ENCODE results near the gene CYBA. TPM values are rescaled to one million over a fixed set of nuclear protein-coding genes. Genes with fewer than 3 reads are reported as not detected.

CYBA gene
- polyA plus RNA-seq, 2 donors, result 58.5 to 67.8 TPM

GRCh38 chr16:88599825-88600538, 50.9 kb downstream of the CYBA start:
- H3K4me3 ChIP-seq (ENCODE audit: low read depth in 1 of 2, low read length in 2 of 2), result no peak overlapping the region
- WGBS, 2 donors, result 76 to 77% methylated on average over 25 of the region's 25 CpGs
- H3K4me1 ChIP-seq (ENCODE audit: control insufficient read depth in 2 of 2, insufficient read depth in 2 of 2, low read length in 1 of 2), result peaks cover 3 to 15% of the 10 kb centered on the region in 2 donors
- H3K36me3 ChIP-seq (ENCODE audit: control insufficient read depth in 2 of 2, insufficient read depth in 2 of 2, low read length in 1 of 2), result peaks cover 5 to 32% of the 10 kb centered on the region in 2 donors
- no peaks in the 10 kb centered on the region for H3K27me3 ChIP-seq (ENCODE audit: control insufficient read depth in 1 of 2, insufficient read depth in 2 of 2, low read length in 2 of 2)
- peak overlapping the region; percentile 20 to 26 for H3K27ac ChIP-seq (ENCODE audit: low read depth in 2 of 2, low read length in 1 of 2)
- H3K9me3 ChIP-seq (ENCODE audit: control insufficient read depth in 2 of 2, insufficient read depth in 1 of 2, low read depth in 1 of 2, low read length in 1 of 2), result no peaks in the 10 kb centered on the region

GRCh38 chr16:88599092-88599733, 51.6 kb downstream of the CYBA start:
- H3K27me3 ChIP-seq (ENCODE audit: control insufficient read depth in 1 of 2, insufficient read depth in 2 of 2, low read length in 2 of 2), result no peaks in the 10 kb centered on the region
- peaks cover 5 to 32% of the 10 kb centered on the region in 2 donors for H3K36me3 ChIP-seq (ENCODE audit: control insufficient read depth in 2 of 2, insufficient read depth in 2 of 2, low read length in 1 of 2)
- H3K4me1 ChIP-seq (ENCODE audit: control insufficient read depth in 2 of 2, insufficient read depth in 2 of 2, low read length in 1 of 2), result peaks cover 3 to 15% of the 10 kb centered on the region in 2 donors
- no peak overlapping the region for H3K4me3 ChIP-seq (ENCODE audit: low read depth in 1 of 2, low read length in 2 of 2)
- WGBS, 2 donors, result 80 to 82% methylated on average over 14 of the region's 14 CpGs
- H3K27ac ChIP-seq (ENCODE audit: low read depth in 2 of 2, low read length in 1 of 2), result peak overlapping the region in 1 of 2 donors; percentile 42
- no peaks in the 10 kb centered on the region for H3K9me3 ChIP-seq (ENCODE audit: control insufficient read depth in 2 of 2, insufficient read depth in 1 of 2, low read depth in 1 of 2, low read length in 1 of 2)

GRCh38 chr16:88597856-88598491, 52.9 kb downstream of the CYBA start:
- Histone ChIP-seq H3K27ac (ENCODE audit: low read depth in 2 of 2, low read length in 1 of 2) (no peak overlapping the region), H3K9me3 (ENCODE audit: control insufficient read depth in 2 of 2, insufficient read depth in 1 of 2, low read depth in 1 of 2, low read length in 1 of 2) (no peaks in the 10 kb centered on the region), H3K4me1 (ENCODE audit: control insufficient read depth in 2 of 2, insufficient read depth in 2 of 2, low read length in 1 of 2) (peaks cover 3 to 15% of the 10 kb centered on the region in 2 donors), H3K4me3 (ENCODE audit: low read depth in 1 of 2, low read length in 2 of 2) (no peak overlapping the region), H3K36me3 (ENCODE audit: control insufficient read depth in 2 of 2, insufficient read depth in 2 of 2, low read length in 1 of 2) (peaks cover 8 to 35% of the 10 kb centered on the region in 2 donors), H3K27me3 (ENCODE audit: control insufficient read depth in 1 of 2, insufficient read depth in 2 of 2, low read length in 2 of 2) (no peaks in the 10 kb centered on the region)
- WGBS, 2 donors, result 85 to 88% methylated on average over 21 of the region's 21 CpGs

- peaks cover 9 to 30% of the 10 kb centered on the region in 2 donors for H3K36me3 ChIP-seq (ENCODE audit: control insufficient read depth in 2 of 2, insufficient read depth in 2 of 2, low read length in 1 of 2)
Measured at GRCh38 chr16:88596483-88596882, 54.4 kb downstream of the CYBA start.

GRCh38 chr16:88595921-88596320, 54.9 kb downstream of the CYBA start:
- H3K4me1 ChIP-seq (ENCODE audit: control insufficient read depth in 2 of 2, insufficient read depth in 2 of 2, low read length in 1 of 2), result peaks cover 0 to 10% of the 10 kb centered on the region in 2 donors
- no peaks in the 10 kb centered on the region for H3K27me3 ChIP-seq (ENCODE audit: control insufficient read depth in 1 of 2, insufficient read depth in 2 of 2, low read length in 2 of 2)
- WGBS, 2 donors, result 93 to 96% methylated on average over 10 of the region's 10 CpGs
- H3K27ac ChIP-seq (ENCODE audit: low read depth in 2 of 2, low read length in 1 of 2), result no peak overlapping the region
- no peak overlapping the region for H3K4me3 ChIP-seq (ENCODE audit: low read depth in 1 of 2, low read length in 2 of 2)
- H3K36me3 ChIP-seq (ENCODE audit: control insufficient read depth in 2 of 2, insufficient read depth in 2 of 2, low read length in 1 of 2), result peaks cover 8 to 30% of the 10 kb centered on the region in 2 donors
- H3K9me3 ChIP-seq (ENCODE audit: control insufficient read depth in 2 of 2, insufficient read depth in 1 of 2, low read depth in 1 of 2, low read length in 1 of 2), result no peaks in the 10 kb centered on the region

More at GRCh38 chr16:88596483-88596882, 54.4 kb downstream of the CYBA start:
- no peaks in the 10 kb centered on the region for H3K27me3 ChIP-seq (ENCODE audit: control insufficient read depth in 1 of 2, insufficient read depth in 2 of 2, low read length in 2 of 2)
- peaks cover 0 to 10% of the 10 kb centered on the region in 2 donors for H3K4me1 ChIP-seq (ENCODE audit: control insufficient read depth in 2 of 2, insufficient read depth in 2 of 2, low read length in 1 of 2)
- H3K27ac ChIP-seq (ENCODE audit: low read depth in 2 of 2, low read length in 1 of 2), result no peak overlapping the region
- H3K9me3 ChIP-seq (ENCODE audit: control insufficient read depth in 2 of 2, insufficient read depth in 1 of 2, low read depth in 1 of 2, low read length in 1 of 2), result no peaks in the 10 kb centered on the region
- no peak overlapping the region for H3K4me3 ChIP-seq (ENCODE audit: low read depth in 1 of 2, low read length in 2 of 2)
- WGBS, 2 donors, result 82 to 89% methylated on average over 3 of the region's 3 CpGs

- no peaks in the 10 kb centered on the region for H3K9me3 ChIP-seq (ENCODE audit: control insufficient read depth in 2 of 2, insufficient read depth in 1 of 2, low read depth in 1 of 2, low read length in 1 of 2)
- H3K27me3 ChIP-seq (ENCODE audit: control insufficient read depth in 1 of 2, insufficient read depth in 2 of 2, low read length in 2 of 2), result no peaks in the 10 kb centered on the region
- no peak overlapping the region for H3K27ac ChIP-seq (ENCODE audit: low read depth in 2 of 2, low read length in 1 of 2)
- H3K4me1 ChIP-seq (ENCODE audit: control insufficient read depth in 2 of 2, insufficient read depth in 2 of 2, low read length in 1 of 2), result peaks cover 0 to 6% of the 10 kb centered on the region in 2 donors
- 86 to 92% methylated on average over 6 of the region's 6 CpGs for WGBS, 2 donors
- peaks cover 3 to 25% of the 10 kb centered on the region in 2 donors for H3K36me3 ChIP-seq (ENCODE audit: control insufficient read depth in 2 of 2, insufficient read depth in 2 of 2, low read length in 1 of 2)
- H3K4me3 ChIP-seq (ENCODE audit: low read depth in 1 of 2, low read length in 2 of 2), result no peak overlapping the region
Measured at GRCh38 chr16:88595101-88595500, 55.8 kb downstream of the CYBA start.

GRCh38 chr16:88593910-88594309, 56.9 kb downstream of the CYBA start:
- no peaks in the 10 kb centered on the region for H3K9me3 ChIP-seq (ENCODE audit: control insufficient read depth in 2 of 2, insufficient read depth in 1 of 2, low read depth in 1 of 2, low read length in 1 of 2)
- no peaks in the 10 kb centered on the region for H3K27me3 ChIP-seq (ENCODE audit: control insufficient read depth in 1 of 2, insufficient read depth in 2 of 2, low read length in 2 of 2)
- peaks cover 6 to 20% of the 10 kb centered on the region in 2 donors for H3K36me3 ChIP-seq (ENCODE audit: control insufficient read depth in 2 of 2, insufficient read depth in 2 of 2, low read length in 1 of 2)
- no peak overlapping the region for H3K27ac ChIP-seq (ENCODE audit: low read depth in 2 of 2, low read length in 1 of 2)
- WGBS, 2 donors, result 89 to 94% methylated on average over 6 of the region's 6 CpGs
- peaks cover 0 to 3% of the 10 kb centered on the region in 2 donors for H3K4me1 ChIP-seq (ENCODE audit: control insufficient read depth in 2 of 2, insufficient read depth in 2 of 2, low read length in 1 of 2)
- H3K4me3 ChIP-seq (ENCODE audit: low read depth in 1 of 2, low read length in 2 of 2), result no peak overlapping the region

GRCh38 chr16:88593489-88593888, 57.4 kb downstream of the CYBA start:
- H3K27ac ChIP-seq (ENCODE audit: low read depth in 2 of 2, low read length in 1 of 2), result no peak overlapping the region
- H3K27me3 ChIP-seq (ENCODE audit: control insufficient read depth in 1 of 2, insufficient read depth in 2 of 2, low read length in 2 of 2), result no peaks in the 10 kb centered on the region
- H3K4me3 ChIP-seq (ENCODE audit: low read depth in 1 of 2, low read length in 2 of 2), result no peak overlapping the region
- peaks cover 6 to 18% of the 10 kb centered on the region in 2 donors for H3K36me3 ChIP-seq (ENCODE audit: control insufficient read depth in 2 of 2, insufficient read depth in 2 of 2, low read length in 1 of 2)
- 79 to 85% methylated on average over 11 of the region's 11 CpGs for WGBS, 2 donors
- peaks cover 0 to 3% of the 10 kb centered on the region in 2 donors for H3K4me1 ChIP-seq (ENCODE audit: control insufficient read depth in 2 of 2, insufficient read depth in 2 of 2, low read length in 1 of 2)
- H3K9me3 ChIP-seq (ENCODE audit: control insufficient read depth in 2 of 2, insufficient read depth in 1 of 2, low read depth in 1 of 2, low read length in 1 of 2), result no peaks in the 10 kb centered on the region

All from esophagus (tissue), 2 donors.